IMR-90 (cell line): ENCODE results near the gene OR8H1. TPM values are rescaled to one million over a fixed set of nuclear protein-coding genes. Genes with fewer than 3 reads are reported as not detected.

Experiments
- ATAC-seq: fragments of 200-7000 bp; cut with Tn5 transposase; 2 replicates; pipeline ENCODE4 v1.9.1; 2020; ENCODE audit warnings: low read depth, mild to moderate bottlenecking, moderate library complexity
- Bru-seq: library from RNA; stranded (reverse); fragments of 400-500 nt; gene quantifications from one replicate; lab custom pipeline; 2021; lab: Mats Ljungman, UMichigan
- BruChase-seq, 2 experiments: library from RNA; stranded (reverse); fragments of 400-500 nt; gene quantifications; one replicate each; lab custom pipeline; 2021; lab: Mats Ljungman, UMichigan
- BruUV-seq: library from RNA; stranded (reverse); fragments of 400-500 nt; replicated peaks from 2 replicates; lab custom pipeline; 2021; lab: Mats Ljungman, UMichigan
- CTCF ChIA-PET: fragments of 300-600 bp; formaldehyde crosslinking; extraction: SDS; loops from one replicate; lab custom pipeline; 2021; ENCODE audit warnings: antibody characterized with exemption; lab: Yijun Ruan, JAX
- POLR2A ChIA-PET: fragments of 300-600 bp; sonication (Branson Sonifier 250); formaldehyde crosslinking; loops from one replicate; lab custom pipeline; 2022; ENCODE audit warnings: antibody characterized with exemption; ENCODE audit not compliant: unreplicated experiment; lab: Charles Lee
- DNase-seq: peaks from one replicate; pipeline ENCODE4 v3.0.0; 2013
- H2AFZ ChIP-seq: replicated peaks from 2 replicates; pipeline ENCODE3; 2013; ENCODE audit warnings: low read length, mild to moderate bottlenecking; ENCODE audit not compliant: poor library complexity
- H2AK5ac ChIP-seq: 2 replicates; pipeline ENCODE4 v1.6.1; 2013; ENCODE audit warnings: low read depth, low read length, inconsistent platforms
- H2AK9ac ChIP-seq: replicated peaks from 2 replicates; pipeline ENCODE3; 2013; ENCODE audit warnings: mild to moderate bottlenecking, low read depth, low read length, moderate library complexity; ENCODE audit not compliant: poor library complexity
- H2BK120ac ChIP-seq: 2 replicates; pipeline ENCODE4 v1.6.1; 2013; ENCODE audit warnings: low read depth, low read length, inconsistent platforms
- H2BK15ac ChIP-seq: 3 replicates; pipeline ENCODE4 v1.6.1; 2013; ENCODE audit warnings: low read depth, low read length, inconsistent platforms
- H2BK20ac ChIP-seq: 2 replicates; pipeline ENCODE4 v1.6.1; 2013; ENCODE audit warnings: low read depth, mild to moderate bottlenecking, inconsistent platforms, low read length, moderate library complexity
- H2BK5ac ChIP-seq: 2 replicates; pipeline ENCODE4 v1.6.1; 2013; ENCODE audit warnings: mild to moderate bottlenecking, low read depth, low read length, inconsistent platforms; ENCODE audit not compliant: poor library complexity, severe bottlenecking
- H3K14ac ChIP-seq: replicated peaks from 2 replicates; pipeline ENCODE4 v1.6.1; 2013; ENCODE audit warnings: low read depth, low read length, inconsistent platforms
- H3K18ac ChIP-seq: 2 replicates; pipeline ENCODE4 v1.6.1; 2013; ENCODE audit warnings: low read depth, low read length, control low read depth
- H3K23ac ChIP-seq: 2 replicates; pipeline ENCODE4 v1.6.1; 2013; ENCODE audit warnings: low read depth, low read length, inconsistent platforms
- H3K27ac ChIP-seq: 2 replicates; pipeline ENCODE4 v1.5.1; 2013; ENCODE audit warnings: mild to moderate bottlenecking, control low read depth, low read length; ENCODE audit not compliant: insufficient read depth
- H3K27me3 ChIP-seq: 2 replicates; pipeline ENCODE4 v1.6.1; 2013; ENCODE audit warnings: low read length; ENCODE audit not compliant: control insufficient read depth, insufficient read depth
- H3K36me3 ChIP-seq: 2 replicates; pipeline ENCODE4 v1.6.1; 2013; ENCODE audit warnings: low read length, mixed read lengths; ENCODE audit not compliant: control insufficient read depth, insufficient read depth
- H3K4ac ChIP-seq: 2 replicates; pipeline ENCODE4 v1.6.1; 2013; ENCODE audit warnings: low read depth, low read length, inconsistent platforms
- H3K4me1 ChIP-seq: 2 replicates; pipeline ENCODE4 v1.6.1; 2013; ENCODE audit warnings: low read length, mixed read lengths; ENCODE audit not compliant: control insufficient read depth, insufficient read depth
- H3K4me2 ChIP-seq: 2 replicates; pipeline ENCODE4 v1.6.1; 2013; ENCODE audit warnings: low read depth, mild to moderate bottlenecking, control low read depth, low read length, moderate library complexity
- H3K4me3 ChIP-seq: 2 replicates; pipeline ENCODE4 v1.5.1; 2013; ENCODE audit warnings: low read depth, mild to moderate bottlenecking, control low read depth, low read length, moderate library complexity; ENCODE audit not compliant: insufficient read depth
- H3K56ac ChIP-seq: 2 replicates; pipeline ENCODE4 v1.6.1; 2013; ENCODE audit warnings: low read length, inconsistent platforms; ENCODE audit not compliant: insufficient read depth; ENCODE audit errors: extremely low read depth
- H3K79me1 ChIP-seq, 2 experiments: 2 replicates each; pipeline ENCODE4 v1.6.1; 2013; ENCODE audit warnings: low read length in 2 of 2, inconsistent platforms in 1 of 2, low read depth in 1 of 2
- H3K9ac ChIP-seq: 2 replicates; pipeline ENCODE4 v1.6.1; 2013; ENCODE audit warnings: low read depth, low read length, control low read depth
- H3K9me1 ChIP-seq: 2 replicates; pipeline ENCODE4 v1.6.1; 2013; ENCODE audit warnings: low read length, inconsistent platforms; ENCODE audit not compliant: insufficient read depth
- H3K9me3 ChIP-seq: 2 replicates; pipeline ENCODE4 v1.6.1; 2013; ENCODE audit warnings: low read length; ENCODE audit not compliant: control insufficient read depth, insufficient read depth
- H4K20me1 ChIP-seq: 2 replicates; pipeline ENCODE4 v1.6.1; 2013; ENCODE audit warnings: low read length, inconsistent platforms; ENCODE audit not compliant: insufficient read depth
- H4K5ac ChIP-seq: 2 replicates; pipeline ENCODE4 v1.6.1; 2013; ENCODE audit warnings: mild to moderate bottlenecking, low read depth, low read length, control low read depth
- H4K8ac ChIP-seq, 2 experiments: 2 replicates each; pipeline ENCODE4 v1.6.1; 2013; ENCODE audit warnings: low read depth in 2 of 2, low read length in 2 of 2, control low read depth in 1 of 2, inconsistent platforms in 1 of 2
- H4K91ac ChIP-seq: 2 replicates; pipeline ENCODE4 v1.6.1; 2013; ENCODE audit warnings: low read depth, low read length, inconsistent platforms; ENCODE audit not compliant: insufficient read depth
- BHLHE40 ChIP-seq: fragments of 150-350 bp; IDR thresholded peaks from 2 replicates; pipeline ENCODE4 v1.6.1; 2016; ENCODE audit warnings: mild to moderate bottlenecking, low read depth, low read length
- CHD1 ChIP-seq: IDR thresholded peaks from 2 replicates; pipeline ENCODE4 v1.6.1; 2012; ENCODE audit warnings: low read depth, low read length, improper control_type of control experiment
- FOS ChIP-seq: fragments of 150-350 bp; IDR thresholded peaks from 2 replicates; pipeline ENCODE4 v1.6.1; 2016; ENCODE audit warnings: low read depth, low read length
- MAFK ChIP-seq: IDR thresholded peaks from 2 replicates; pipeline ENCODE4 v1.6.1; 2012; ENCODE audit warnings: low read depth, low read length, improper control_type of control experiment
- MXI1 ChIP-seq: IDR thresholded peaks from 2 replicates; pipeline ENCODE4 v1.6.1; 2012; ENCODE audit warnings: low read depth, mild to moderate bottlenecking, low read length, moderate library complexity, borderline replicate concordance
- NFE2L2 ChIP-seq: fragments of 150-350 bp; IDR thresholded peaks from 2 replicates; pipeline ENCODE4 v1.6.1; 2016; ENCODE audit warnings: low read depth, mild to moderate bottlenecking, low read length
- POLR2A ChIP-seq: IDR thresholded peaks from 2 replicates; pipeline ENCODE4 v1.6.1; 2012; ENCODE audit warnings: mild to moderate bottlenecking, low read depth, low read length
- RAD21 ChIP-seq: IDR thresholded peaks from 2 replicates; pipeline ENCODE4 v1.6.1; 2012; ENCODE audit warnings: low read length, improper control_type of control experiment
- RCOR1 ChIP-seq: IDR thresholded peaks from 2 replicates; pipeline ENCODE4 v1.6.1; 2012; ENCODE audit warnings: mild to moderate bottlenecking, low read length, improper control_type of control experiment; ENCODE audit not compliant: insufficient replicate concordance
- SMC3 ChIP-seq: fragments of 150-350 bp; IDR thresholded peaks from 2 replicates; pipeline ENCODE4 v1.6.1; 2016; ENCODE audit warnings: low read depth, mild to moderate bottlenecking, antibody characterized with exemption, low read length, moderate library complexity
- WGBS, 2 experiments: methylation state at CpG; one replicate each; pipeline versions ENCODE4 v1.1.5 to v1.1.7; 2013; ENCODE audit warnings: missing lambda C conversion rate in 2 of 2; ENCODE audit not compliant: insufficient read length in 1 of 2; ENCODE audit errors: extremely low coverage in 2 of 2; 5-methylcytosine and 5-hydroxymethylcytosine counted together
- dilution Hi-C: fragments of 300-500 bp; cut with HindIII; formaldehyde crosslinking; loops from one replicate; pipeline ENCODE4 v1.14.3; 2018; ENCODE audit warnings: low sequenced_read_pairs; ENCODE audit not compliant: unreplicated experiment
- in situ Hi-C: fragments of 300-500 bp; cut with MboI; formaldehyde crosslinking; loops from 3 replicates; pipeline ENCODE4 v1.14.3; 2019; ENCODE audit warnings: low sequenced_read_pairs, inconsistent platforms, mixed read lengths
- intact Hi-C: fragments of 100-400 bp; cut with micrococcal nuclease; formaldehyde crosslinking; loops from 2 replicates; pipeline ENCODE4 v1.10.0; 2022
- long read RNA-seq: library from polyadenylated mRNA; unstranded; transcript quantifications from one replicate; pipeline ENCODE4 v2.0.0, GENCODE V29; 2021; ENCODE audit not compliant: unreplicated experiment
- polyA plus RNA-seq, 3 experiments: library from polyadenylated mRNA; depleted of rRNA; stranded (reverse); fragments of >200 nt; gene quantifications; 2 replicates each; pipeline ENCODE4 v1.2.3, GENCODE V29; 2012; ENCODE audit warnings: low replicate concordance in 1 of 3
- total RNA-seq: library from RNA; depleted of rRNA; stranded (reverse); fragments of >200 nt; gene quantifications from 2 replicates; pipeline ENCODE4 v1.2.3, GENCODE V29; 2012; rRNA removed
- TF ChIP-seq, protein P1 (sequence below): fragments of 150-350 bp; IDR thresholded peaks from 2 replicates; pipeline ENCODE4 v1.6.1; 2016; ENCODE audit warnings: low read depth, mild to moderate bottlenecking, low read length, moderate library complexity, borderline replicate concordance
- TF ChIP-seq, protein P2 (sequence below): conservative IDR thresholded peaks from 2 replicates; pipeline ENCODE4 v1.5.1; 2012; ENCODE audit warnings: mild to moderate bottlenecking, low read depth, low read length, improper control_type of control experiment

Gene OR8H1, protein sequence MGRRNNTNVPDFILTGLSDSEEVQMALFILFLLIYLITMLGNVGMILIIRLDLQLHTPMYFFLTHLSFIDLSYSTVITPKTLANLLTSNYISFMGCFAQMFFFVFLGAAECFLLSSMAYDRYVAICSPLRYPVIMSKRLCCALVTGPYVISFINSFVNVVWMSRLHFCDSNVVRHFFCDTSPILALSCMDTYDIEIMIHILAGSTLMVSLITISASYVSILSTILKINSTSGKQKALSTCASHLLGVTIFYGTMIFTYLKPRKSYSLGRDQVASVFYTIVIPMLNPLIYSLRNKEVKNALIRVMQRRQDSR
- not detected in 2 replicates for total RNA-seq
- not detected in 2 replicates for polyA plus RNA-seq (2012; rRNA removed)
- polyA plus RNA-seq (2012; cell fraction: cytosol; rRNA removed) = not detected in 2 replicates
- polyA plus RNA-seq (2012; cell fraction: nucleus; rRNA removed; ENCODE audit: low replicate concordance) = not detected in 2 replicates
- not detected for Bru-seq, nascent RNA
- BruChase-seq, experiment 1, labeled RNA remaining after a 6-hour chase = not detected
- BruChase-seq, experiment 2, labeled RNA remaining after a 2-hour chase = not detected
- long read RNA-seq = 0 reads

DNA sequence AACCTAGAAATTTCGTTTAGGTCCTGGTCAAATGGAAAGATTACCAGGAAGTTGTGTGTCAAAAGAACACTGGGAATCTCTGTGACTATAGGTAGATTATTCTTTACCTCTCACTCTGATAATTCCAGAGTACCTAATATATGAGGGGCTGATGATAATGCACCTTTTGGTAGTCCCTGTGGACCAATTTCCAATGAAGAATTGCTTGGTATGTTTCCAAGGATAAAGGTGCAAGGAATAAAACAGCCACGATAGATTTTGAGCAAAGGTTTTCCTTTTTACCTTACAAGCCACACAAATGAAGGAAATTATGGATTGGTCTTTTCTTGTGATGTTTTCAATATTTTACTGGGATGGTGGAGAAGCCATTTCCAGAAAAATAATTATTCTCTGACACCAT, at the start of gene OR8H1:
TSS of gene OR8H1 (minus strand) at position 101 of the 400 bp plus-strand sequence. CDS start 1,192 bp downstream, outside the sequence.
- Histone ChIP-seq H2BK20ac (no peak within 1 kb of the TSS), H3K9ac (no peak within 1 kb of the TSS), H3K27me3 (no peaks in the 10 kb centered on the region), H2BK15ac (no peak within 1 kb of the TSS), H2AFZ (no peak within 1 kb of the TSS), H2AK5ac (no peak within 1 kb of the TSS), H3K9me1 (no peaks in the 10 kb centered on the region), H4K5ac (no peak within 1 kb of the TSS), H2AK9ac (no peak within 1 kb of the TSS), H3K4me3 (no peak within 1 kb of the TSS), H3K79me1 (no peaks in the 10 kb centered on the region), H3K56ac (no peak within 1 kb of the TSS), H3K36me3 (no peaks in the 10 kb centered on the region), H3K9me3 (peaks cover 6% of the 10 kb centered on the region), H3K4me1 (no peaks in the 10 kb centered on the region), H4K8ac (no peak within 1 kb of the TSS), H3K4me2 (no peak within 1 kb of the TSS), H3K14ac (no peak within 1 kb of the TSS), H3K4ac (no peak within 1 kb of the TSS), H4K91ac (no peak within 1 kb of the TSS), H2BK5ac (no peak within 1 kb of the TSS), H3K23ac (no peak within 1 kb of the TSS), H4K20me1 (no peaks in the 10 kb centered on the region), H3K18ac (no peak within 1 kb of the TSS), H2BK120ac (no peak within 1 kb of the TSS), H3K27ac (no peak within 1 kb of the TSS)
- ATAC-seq (no peak), DNase-seq (no peak)
- POLR2A ChIA-PET = no interaction called here
- intact Hi-C loops = no loop called here
- in situ Hi-C loops = no loop called here
- TF ChIP-seq RCOR1 (no peak), RAD21 (no peak), NFE2L2 (no peak), CHD1 (no peak), BHLHE40 (no peak), SMC3 (no peak), MAFK (no peak), POLR2A (no peak), MXI1 (no peak), FOS (no peak)
- TF ChIP-seq, protein P1, sequence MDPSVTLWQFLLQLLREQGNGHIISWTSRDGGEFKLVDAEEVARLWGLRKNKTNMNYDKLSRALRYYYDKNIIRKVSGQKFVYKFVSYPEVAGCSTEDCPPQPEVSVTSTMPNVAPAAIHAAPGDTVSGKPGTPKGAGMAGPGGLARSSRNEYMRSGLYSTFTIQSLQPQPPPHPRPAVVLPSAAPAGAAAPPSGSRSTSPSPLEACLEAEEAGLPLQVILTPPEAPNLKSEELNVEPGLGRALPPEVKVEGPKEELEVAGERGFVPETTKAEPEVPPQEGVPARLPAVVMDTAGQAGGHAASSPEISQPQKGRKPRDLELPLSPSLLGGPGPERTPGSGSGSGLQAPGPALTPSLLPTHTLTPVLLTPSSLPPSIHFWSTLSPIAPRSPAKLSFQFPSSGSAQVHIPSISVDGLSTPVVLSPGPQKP = no peak
- TF ChIP-seq, protein P2, sequence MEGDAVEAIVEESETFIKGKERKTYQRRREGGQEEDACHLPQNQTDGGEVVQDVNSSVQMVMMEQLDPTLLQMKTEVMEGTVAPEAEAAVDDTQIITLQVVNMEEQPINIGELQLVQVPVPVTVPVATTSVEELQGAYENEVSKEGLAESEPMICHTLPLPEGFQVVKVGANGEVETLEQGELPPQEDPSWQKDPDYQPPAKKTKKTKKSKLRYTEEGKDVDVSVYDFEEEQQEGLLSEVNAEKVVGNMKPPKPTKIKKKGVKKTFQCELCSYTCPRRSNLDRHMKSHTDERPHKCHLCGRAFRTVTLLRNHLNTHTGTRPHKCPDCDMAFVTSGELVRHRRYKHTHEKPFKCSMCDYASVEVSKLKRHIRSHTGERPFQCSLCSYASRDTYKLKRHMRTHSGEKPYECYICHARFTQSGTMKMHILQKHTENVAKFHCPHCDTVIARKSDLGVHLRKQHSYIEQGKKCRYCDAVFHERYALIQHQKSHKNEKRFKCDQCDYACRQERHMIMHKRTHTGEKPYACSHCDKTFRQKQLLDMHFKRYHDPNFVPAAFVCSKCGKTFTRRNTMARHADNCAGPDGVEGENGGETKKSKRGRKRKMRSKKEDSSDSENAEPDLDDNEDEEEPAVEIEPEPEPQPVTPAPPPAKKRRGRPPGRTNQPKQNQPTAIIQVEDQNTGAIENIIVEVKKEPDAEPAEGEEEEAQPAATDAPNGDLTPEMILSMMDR = no peak
- no TSS peak for BruUV-seq
- dilution Hi-C loops = no loop called here
- no CpG with 5 or more reads among the region's 2 CpGs for WGBS, 2 experiments
- CTCF ChIA-PET = no interaction called here
